Hepatocyte (in vitro differentiated cells): ENCODE results near the gene RPS4Y1. TPM values are rescaled to one million over a fixed set of nuclear protein-coding genes. Genes with fewer than 3 reads are reported as not detected.

Source experiments
- polyA plus RNA-seq: library from polyadenylated mRNA; unstranded; fragments of >200 nt; fragmentation: Nextera tagmentation; extraction: Ambion mirVana; gene quantifications from 2 replicates; pipeline ENCODE4 v1.2.1, GENCODE V29; 2016
- small RNA-seq: library from RNA; depleted of rRNA; stranded (forward); fragments of <200 nt; gene quantifications from one replicate; pipeline ENCODE3, GENCODE V24; 2014
- total RNA-seq: library from RNA; depleted of rRNA; stranded (reverse); fragments of >200 nt; gene quantifications from 2 replicates; pipeline ENCODE4 v1.2.3, GENCODE V29; 2014

Gene RPS4Y1
- total and polyA plus RNA-seq, 2 experiments from 2014 or later: not detected

Small RNA genes within 50 kb of the gene (small RNA-seq; reads per million reads assigned to genes)
- gene TOMM22P2: not detected

Other genes starting within 250 kb of the RPS4Y1 start
- not detected in 2 replicates for gene SRY, start 53.9 kb upstream of the RPS4Y1 start, total RNA-seq
- gene SRY, start 53.9 kb upstream of the RPS4Y1 start, polyA plus RNA-seq: not detected in 2 replicates
- not detected in 2 replicates for gene ZFY, start 93.8 kb downstream of the RPS4Y1 start, total RNA-seq
- not detected in 2 replicates for gene ZFY, start 93.8 kb downstream of the RPS4Y1 start, polyA plus RNA-seq